ENCODE results near the gene MEOX2.

MEOX2 gene

GRCh38 chr7:15675379-15675778 is 11.1 kb downstream of the MEOX2 start:
- no peaks in the 10 kb centered on the region for H3F3A ChIP-seq (ENCODE audit: insufficient read depth, low read length)
- no peaks in the 10 kb centered on the region for H3K9me2 ChIP-seq (replicated peaks; ENCODE audit: insufficient read depth, low read length)
- no peak overlapping the region for H3K27ac ChIP-seq (ENCODE audit: low read length)
- no peak overlapping the region for H2AFZ ChIP-seq (ENCODE audit: low read length)
- no peak for DNase-seq
- H3K79me2 ChIP-seq (ENCODE audit: low read length), result no peaks in the 10 kb centered on the region
- H3K9me3 ChIP-seq (replicated peaks; ENCODE audit: insufficient read depth, low read length), result no peaks in the 10 kb centered on the region
- no peaks in the 10 kb centered on the region for H3K27me3 ChIP-seq (replicated peaks; ENCODE audit: insufficient read depth, low read length)
- TF ChIP-seq EZH2 (optimal IDR thresholded peaks at IDR 0.05; ENCODE audit: low read depth, low read length), result no peak
- no peaks in the 10 kb centered on the region for H3K36me3 ChIP-seq (replicated peaks; ENCODE audit: insufficient read depth, low read length)
- no peak overlapping the region for H3K9ac ChIP-seq (ENCODE audit: low read length)
- H3K4me3 ChIP-seq (ENCODE audit: low read length), result no peak overlapping the region
- no peak overlapping the region for H3K4me2 ChIP-seq (ENCODE audit: low read depth, low read length)
- H4K20me1 ChIP-seq (ENCODE audit: insufficient read depth, low read length), result no peaks in the 10 kb centered on the region
- H3K4me1 ChIP-seq (ENCODE audit: low read length), result no peaks in the 10 kb centered on the region

GRCh38 chr7:15674586-15674985 is 11.9 kb downstream of the MEOX2 start:
- Histone ChIP-seq H3K9me2 (replicated peaks; ENCODE audit: insufficient read depth, low read length) (no peaks in the 10 kb centered on the region), H3F3A (ENCODE audit: insufficient read depth, low read length) (no peaks in the 10 kb centered on the region), H3K27me3 (replicated peaks; ENCODE audit: insufficient read depth, low read length) (no peaks in the 10 kb centered on the region), H4K20me1 (ENCODE audit: insufficient read depth, low read length) (no peaks in the 10 kb centered on the region), H3K9ac (ENCODE audit: low read length) (no peak overlapping the region), H2AFZ (ENCODE audit: low read length) (no peak overlapping the region), H3K36me3 (replicated peaks; ENCODE audit: insufficient read depth, low read length) (no peaks in the 10 kb centered on the region), H3K4me2 (ENCODE audit: low read depth, low read length) (no peak overlapping the region), H3K9me3 (replicated peaks; ENCODE audit: insufficient read depth, low read length) (no peaks in the 10 kb centered on the region), H3K4me3 (ENCODE audit: low read length) (no peak overlapping the region), H3K4me1 (ENCODE audit: low read length) (no peaks in the 10 kb centered on the region), H3K27ac (ENCODE audit: low read length) (no peak overlapping the region), H3K79me2 (ENCODE audit: low read length) (no peaks in the 10 kb centered on the region)
- TF ChIP-seq CTCF (IDR thresholded peaks at IDR 0.05; ENCODE audit: low read length), result no peak
- TF ChIP-seq EZH2phosphoT487 (IDR thresholded peaks at IDR 0.05; ENCODE audit: low read length), result no peak
- no peak for TF ChIP-seq EZH2 (optimal IDR thresholded peaks at IDR 0.05; ENCODE audit: low read depth, low read length)
- DNase-seq, result no peak

DNA sequence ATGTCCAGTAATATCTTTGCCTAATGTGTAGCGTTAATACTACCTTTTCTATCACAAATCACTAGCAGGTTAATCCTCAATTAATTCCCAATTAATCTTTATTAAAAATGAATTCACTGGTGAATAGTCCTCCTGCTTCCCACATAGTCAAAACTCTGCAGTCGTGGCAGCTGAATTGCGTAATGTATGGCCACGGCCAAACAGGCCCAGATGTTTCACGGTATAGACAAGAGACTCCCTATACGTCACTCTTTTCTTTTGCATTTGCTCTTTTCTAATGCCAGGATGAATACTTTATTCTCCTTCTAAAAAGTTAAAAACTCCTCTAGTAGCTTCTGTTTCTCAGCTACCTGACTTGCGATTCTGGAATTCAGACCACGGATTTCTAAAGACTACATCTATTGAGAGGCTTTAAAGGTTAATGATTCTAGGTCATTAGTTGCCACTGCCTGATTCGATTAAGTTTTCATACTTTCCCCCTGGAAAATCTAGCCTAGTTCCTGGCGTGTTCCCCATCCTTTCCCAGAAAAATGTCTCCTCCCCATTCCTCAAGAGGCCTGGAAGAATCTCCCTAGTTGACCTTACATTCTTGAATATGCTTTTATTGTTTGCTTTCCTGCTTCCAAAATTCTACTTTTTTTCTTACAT is 16.9 kb downstream of the MEOX2 start:
- Histone ChIP-seq H3K27me3 (replicated peaks; ENCODE audit: insufficient read depth, low read length) (no peaks in the 10 kb centered on the region), H3K36me3 (replicated peaks; ENCODE audit: insufficient read depth, low read length) (no peaks in the 10 kb centered on the region), H3K4me3 (ENCODE audit: low read length) (no peak overlapping the region), H4K20me1 (ENCODE audit: insufficient read depth, low read length) (no peaks in the 10 kb centered on the region), H2AFZ (ENCODE audit: low read length) (no peak overlapping the region), H3K9ac (ENCODE audit: low read length) (no peak overlapping the region), H3F3A (ENCODE audit: insufficient read depth, low read length) (no peaks in the 10 kb centered on the region), H3K79me2 (ENCODE audit: low read length) (no peaks in the 10 kb centered on the region), H3K4me1 (ENCODE audit: low read length) (no peaks in the 10 kb centered on the region), H3K4me2 (ENCODE audit: low read depth, low read length) (no peak overlapping the region), H3K27ac (ENCODE audit: low read length) (no peak overlapping the region), H3K9me2 (replicated peaks; ENCODE audit: insufficient read depth, low read length) (no peaks in the 10 kb centered on the region), H3K9me3 (replicated peaks; ENCODE audit: insufficient read depth, low read length) (no peaks in the 10 kb centered on the region)
- DNase-seq, result no peak
- no peak for TF ChIP-seq CTCF (IDR thresholded peaks at IDR 0.05; ENCODE audit: low read length)
- no peak for TF ChIP-seq EZH2 (optimal IDR thresholded peaks at IDR 0.05; ENCODE audit: low read depth, low read length)
- TF ChIP-seq EZH2phosphoT487 (IDR thresholded peaks at IDR 0.05; ENCODE audit: low read length), result no peak

- no peaks in the 10 kb centered on the region for H3K9me3 ChIP-seq (replicated peaks; ENCODE audit: insufficient read depth, low read length)
- no peak for DNase-seq
These were observed 18.5 kb downstream of the MEOX2 start for GRCh38 chr7:15667991-15668390.

More at GRCh38 chr7:15667991-15668390, 18.5 kb downstream of the MEOX2 start:
- H4K20me1 ChIP-seq (ENCODE audit: insufficient read depth, low read length), result no peaks in the 10 kb centered on the region
- H3K4me2 ChIP-seq (ENCODE audit: low read depth, low read length), result no peak overlapping the region
- no peak overlapping the region for H3K9ac ChIP-seq (ENCODE audit: low read length)
- no peaks in the 10 kb centered on the region for H3K36me3 ChIP-seq (replicated peaks; ENCODE audit: insufficient read depth, low read length)
- no peak overlapping the region for H2AFZ ChIP-seq (ENCODE audit: low read length)
- H3K27ac ChIP-seq (ENCODE audit: low read length), result no peak overlapping the region
- no peaks in the 10 kb centered on the region for H3K79me2 ChIP-seq (ENCODE audit: low read length)
- TF ChIP-seq EZH2 (optimal IDR thresholded peaks at IDR 0.05; ENCODE audit: low read depth, low read length) (no peak), CTCF (IDR thresholded peaks at IDR 0.05; ENCODE audit: low read length) (no peak), EZH2phosphoT487 (IDR thresholded peaks at IDR 0.05; ENCODE audit: low read length) (no peak)
- no peak overlapping the region for H3K4me3 ChIP-seq (ENCODE audit: low read length)
- H3K9me2 ChIP-seq (replicated peaks; ENCODE audit: insufficient read depth, low read length), result no peaks in the 10 kb centered on the region
- no peaks in the 10 kb centered on the region for H3K27me3 ChIP-seq (replicated peaks; ENCODE audit: insufficient read depth, low read length)
- H3K4me1 ChIP-seq (ENCODE audit: low read length), result no peaks in the 10 kb centered on the region
- no peaks in the 10 kb centered on the region for H3F3A ChIP-seq (ENCODE audit: insufficient read depth, low read length)

Data from MM.1S (cell line).